Left lung (tissue), 10 donors: ENCODE measurements around the gene S100A5. TPM values are rescaled to one million over a fixed set of nuclear protein-coding genes. Genes with fewer than 3 reads are reported as not detected.
A peak's percentile ranks its signal among the peaks of the same experiment; 100 is the strongest.
"Not testable (repeated sequence)": the region's sequence is repeated elsewhere in the genome, so short reads cannot be mapped to it uniquely, and the experiment has no call there.

Experiments
- ATAC-seq: fragments of 200-7000 bp; cut with Tn5 transposase; one replicate; pipeline ENCODE4 v1.9.1; 2020; ENCODE audit warnings: moderate library complexity
- DNase-seq, 4 donors: peaks; one replicate each; pipeline ENCODE4 v3.0.0-alpha.2; 2013 to 2020
- H3K27ac ChIP-seq, 2 donors: fragments of 200-600 bp; sonication (generic) in 1 of 2; one replicate each; pipeline versions ENCODE4 v1.5.0 to v1.8.0; 2020 to 2021
- H3K27me3 ChIP-seq, 2 donors: fragments of 200-600 bp; sonication (generic) in 1 of 2; one replicate each; pipeline versions ENCODE4 v1.5.0 to v1.8.0; 2020 to 2021
- H3K36me3 ChIP-seq, 2 donors: fragments of 200-600 bp; sonication (generic) in 1 of 2; one replicate each; pipeline versions ENCODE4 v1.5.0 to v1.8.0; 2020 to 2021
- H3K4me1 ChIP-seq, 2 donors: fragments of 200-600 bp; one replicate each; pipeline ENCODE4 v1.8.0; 2021
- H3K4me3 ChIP-seq, 2 donors: fragments of 200-600 bp; sonication (generic) in 1 of 2; one replicate each; pipeline versions ENCODE4 v1.5.0 to v1.8.0; 2020 to 2021; ENCODE audit warnings: mild to moderate bottlenecking in 1 of 2
- H3K9me3 ChIP-seq, 2 donors: fragments of 200-600 bp; sonication (generic) in 1 of 2; one replicate each; pipeline versions ENCODE4 v1.5.0 to v1.8.0; 2020 to 2021
- CTCF ChIP-seq, 2 donors: fragments of 200-600 bp; sonication (generic) in 1 of 2; IDR thresholded peaks; one replicate each; pipeline versions ENCODE4 v1.5.0 to v1.8.0; 2021; ENCODE audit warnings: antibody characterized with exemption in 2 of 2
- intact Hi-C, 2 donors: fragments of 100-400 bp; cut with DNase I; formaldehyde crosslinking; loops; one replicate each; pipeline versions ENCODE4 v1.11.2 to v1.14.2; 2022
- polyA plus RNA-seq, 6 donors: library from polyadenylated mRNA; unstranded; fragments of 120-200 nt; gene quantifications; one replicate each; pipeline ENCODE4 v1.2.1, GENCODE V29; 2013; ENCODE audit not compliant: insufficient read length in 6 of 6
- total RNA-seq, 2 donors: library from RNA; stranded (reverse); fragmentation: NEBNext Ultra II Directional; extraction: Animal tissue kit (Norgen Biotek cat#: 25700); gene quantifications; one replicate each; pipeline ENCODE4 v1.2.1, GENCODE V29; 2021
- donor health status: DM: no; HTN: yes; CAD: no.
- donor health status: DM: no; HTN: no; CAD: no.

Gene S100A5
- total and polyA plus RNA-seq, 8 donors: 0.18 to 0.42 (median 0.36) TPM; not detected in 4

DNA sequence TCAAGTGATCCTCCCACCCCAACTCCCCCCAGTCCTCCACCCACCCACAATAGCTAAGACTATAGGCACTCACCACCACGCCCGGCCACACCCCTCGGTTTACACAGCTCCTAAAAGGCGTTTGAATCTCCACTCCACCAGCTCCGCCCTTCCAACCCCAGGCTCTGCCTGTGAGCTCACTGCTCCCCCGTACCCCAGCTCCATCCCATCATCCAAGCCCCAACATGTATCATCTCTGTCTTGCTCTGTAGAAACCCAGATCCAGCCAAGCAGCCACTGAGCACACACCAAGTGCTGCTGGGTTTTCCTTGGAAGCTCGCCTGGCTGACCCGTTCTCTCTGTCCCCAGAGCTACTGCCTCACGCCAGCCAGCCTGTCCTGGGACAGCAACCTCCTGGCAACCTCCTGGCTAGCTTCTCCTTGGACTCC lies 36.9 kb upstream of the S100A5 start:
- Histone ChIP-seq H3K4me3 (no peak overlapping the region), H3K27ac (no peak overlapping the region), H3K36me3 (no peaks in the 10 kb centered on the region), H3K27me3 (no peaks in the 10 kb centered on the region), H3K9me3 (no peaks in the 10 kb centered on the region), H3K4me1 (peaks cover 4 to 19% of the 10 kb centered on the region in 2 donors)
- no peak for DNase-seq
- TF ChIP-seq CTCF (IDR thresholded peaks at IDR 0.05): no peak
- intact Hi-C loops: no loop called here
- ATAC-seq: peak; percentile 68

DNA sequence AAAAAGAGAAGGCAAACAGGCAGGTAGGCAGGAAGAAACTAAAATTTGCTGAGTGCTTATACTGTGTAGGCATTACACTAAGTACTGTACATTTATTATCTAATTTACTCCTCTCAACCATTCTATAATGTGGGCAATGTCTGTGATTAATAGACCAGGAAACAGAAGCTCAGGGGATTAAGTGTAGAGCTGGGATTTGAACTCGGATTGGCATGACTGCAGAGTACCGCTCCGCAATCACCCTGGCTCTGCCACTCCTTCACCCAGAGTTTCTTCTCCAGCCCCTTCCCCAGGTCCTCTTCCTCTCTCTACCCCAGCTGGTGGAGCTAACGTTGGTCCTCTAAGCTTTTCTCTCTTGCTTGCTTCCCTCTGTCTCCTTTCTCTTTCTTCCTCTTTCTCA lies 36.4 kb upstream of the S100A5 start:
- H3K27me3 ChIP-seq: no peaks in the 10 kb centered on the region
- H3K4me1 ChIP-seq: peaks cover 4 to 24% of the 10 kb centered on the region in 2 donors
- DNase-seq: no peak
- TF ChIP-seq CTCF (IDR thresholded peaks at IDR 0.05): no peak
- intact Hi-C loops: no loop called here
- no peak overlapping the region for H3K27ac ChIP-seq
- no peak for ATAC-seq
- no peaks in the 10 kb centered on the region for H3K36me3 ChIP-seq
- H3K9me3 ChIP-seq: no peaks in the 10 kb centered on the region
- no peak overlapping the region for H3K4me3 ChIP-seq

DNA sequence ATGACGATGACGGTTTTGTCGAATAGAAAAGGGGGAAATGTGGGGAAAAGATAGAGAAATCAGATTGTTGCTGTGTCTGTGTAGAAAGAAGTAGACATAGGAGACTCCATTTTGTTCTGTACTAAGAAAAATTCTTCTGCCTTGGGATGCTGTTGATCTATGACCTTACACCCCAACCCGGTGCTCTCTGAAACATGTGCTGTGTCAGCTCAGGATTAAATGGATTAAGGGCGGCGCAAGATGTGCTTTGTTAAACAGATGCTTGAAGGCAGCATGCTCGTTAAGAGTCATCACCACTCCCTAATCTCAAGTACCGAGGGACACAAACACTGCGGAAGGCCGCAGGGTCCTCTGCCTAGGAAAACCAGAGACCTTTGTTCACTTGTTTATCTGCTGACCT lies 34.8 kb upstream of the S100A5 start:
- intact Hi-C loops, H3K4me3 ChIP-seq, ATAC-seq, H3K27ac ChIP-seq, H3K9me3 ChIP-seq, DNase-seq, H3K36me3 ChIP-seq, H3K27me3 ChIP-seq: not testable (repeated sequence)
- H3K4me1 ChIP-seq: peaks cover 4 to 31% of the 10 kb centered on the region in 2 donors

DNA sequence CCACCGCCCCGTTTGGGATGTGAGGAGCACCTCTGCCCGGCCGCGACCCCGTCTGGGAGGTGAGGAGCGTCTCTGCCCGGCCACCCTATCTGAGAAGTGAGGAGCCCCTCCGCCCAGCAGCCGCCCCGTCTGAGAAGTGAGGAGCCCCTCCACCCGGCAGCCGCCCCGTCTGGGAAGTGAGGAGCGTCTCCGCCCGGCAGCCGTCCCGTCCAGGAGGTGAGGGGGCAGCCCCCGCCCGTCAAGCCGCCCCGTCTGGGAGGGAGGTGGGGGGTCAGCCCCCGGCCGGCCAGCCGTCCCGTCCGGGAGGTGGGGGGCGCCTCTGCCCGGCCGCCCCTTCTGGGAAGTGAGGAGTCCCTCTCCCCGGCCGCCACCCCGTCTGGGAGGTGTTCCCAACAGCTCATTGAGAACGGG lies 34.4 kb upstream of the S100A5 start:
- DNase-seq, H3K36me3 ChIP-seq, H3K27ac ChIP-seq, H3K27me3 ChIP-seq, intact Hi-C loops, ATAC-seq, H3K9me3 ChIP-seq, H3K4me3 ChIP-seq: not testable (repeated sequence)
- H3K4me1 ChIP-seq: peaks cover 4 to 31% of the 10 kb centered on the region in 2 donors

DNA sequence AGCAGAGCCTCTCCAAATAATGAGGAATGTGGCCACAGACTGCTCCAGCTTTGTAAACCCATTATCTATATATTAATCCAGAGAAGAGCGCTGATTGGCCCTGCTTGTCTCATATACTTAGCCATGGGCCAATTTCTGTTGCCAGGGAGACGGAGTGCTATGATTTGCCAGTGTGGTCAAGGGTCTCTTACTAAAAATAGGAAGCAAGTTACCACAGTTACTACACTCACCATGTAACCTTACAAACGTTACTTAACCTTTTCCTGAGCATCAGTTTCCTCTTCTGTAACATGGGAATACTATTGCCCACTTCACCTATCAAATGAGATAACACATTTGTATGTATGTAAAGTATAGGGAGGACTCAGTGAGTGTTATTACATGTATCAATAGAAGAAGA lies 32.6 kb upstream of the S100A5 start:
- Histone ChIP-seq H3K9me3 (no peaks in the 10 kb centered on the region), H3K27me3 (no peaks in the 10 kb centered on the region), H3K4me3 (no peak overlapping the region), H3K27ac (peak overlapping the region; percentile 67 to 83), H3K36me3 (no peaks in the 10 kb centered on the region), H3K4me1 (peaks cover 5 to 38% of the 10 kb centered on the region in 2 donors)
- no peak for TF ChIP-seq CTCF (IDR thresholded peaks at IDR 0.05)
- intact Hi-C loops: no loop called here
- no peak for DNase-seq
- no peak for ATAC-seq

- no peaks in the 10 kb centered on the region for H3K27me3 ChIP-seq
- H3K4me1 ChIP-seq: peaks cover 13 to 46% of the 10 kb centered on the region in 2 donors
- DNase-seq (peak; percentile 41 to 88 (median 82)), ATAC-seq (peak; percentile 91)
- H3K4me3 ChIP-seq: no peak overlapping the region
- H3K36me3 ChIP-seq: no peaks in the 10 kb centered on the region
- intact Hi-C loops: no loop called here
- peak; percentile 82 to 84 for TF ChIP-seq CTCF (IDR thresholded peaks at IDR 0.05)
- peak overlapping the region; percentile 67 to 83 for H3K27ac ChIP-seq
- H3K9me3 ChIP-seq: no peaks in the 10 kb centered on the region
These were observed 31.9 kb upstream of the S100A5 start for GRCh38 chr1:153572569-153573015.
